Uterus (tissue), 4 donors: ENCODE data around the gene FMNL2. TPM values are rescaled to one million over a fixed set of nuclear protein-coding genes. Genes with fewer than 3 reads are reported as not detected.

ENCODE experiments used
- DNase-seq, 2 donors: peaks; one replicate each; pipeline ENCODE4 v3.0.0-alpha.2; 2019 to 2020
- H3K27ac ChIP-seq, 2 donors: fragments of 200-600 bp; sonication (generic); 1 replicate in 1 of 2; 2 replicates in 1 of 2; pipeline ENCODE4 v1.5.1; 2016 to 2018
- H3K27me3 ChIP-seq, 2 donors: fragments of 200-600 bp; sonication (generic); one replicate each; pipeline ENCODE4 v1.5.1; 2018 to 2019; ENCODE audit warnings: control low read depth in 1 of 2
- H3K36me3 ChIP-seq, 2 donors: fragments of 200-600 bp; sonication (generic); one replicate each; pipeline ENCODE4 v1.5.1; 2019; ENCODE audit warnings: control low read depth in 1 of 2
- H3K4me1 ChIP-seq, 2 donors: fragments of 200-600 bp; sonication (generic); one replicate each; pipeline ENCODE4 v1.5.1; 2018 to 2019; ENCODE audit warnings: control low read depth in 1 of 2
- H3K4me3 ChIP-seq, 2 donors: fragments of 200-600 bp; sonication (generic); 1 replicate in 1 of 2; 2 replicates in 1 of 2; pipeline ENCODE4 v1.5.1; 2018 to 2019; ENCODE audit warnings: mild to moderate bottlenecking in 1 of 2
- H3K9me3 ChIP-seq, 2 donors: fragments of 200-600 bp; sonication (generic); one replicate each; pipeline ENCODE4 v1.5.1; 2019; ENCODE audit warnings: control low read depth in 1 of 2
- CTCF ChIP-seq, 4 experiments: fragments of 200-600 bp in 2 of 4; fragments of 450-650 bp in 2 of 4; sonication (generic) in 2 of 4; IDR thresholded peaks; one replicate each; pipeline ENCODE4 v1.5.1; 2016 to 2019; ENCODE audit warnings: antibody characterized with exemption in 4 of 4, mild to moderate bottlenecking in 2 of 4, moderate library complexity in 1 of 4
- POLR2A ChIP-seq, 2 donors: fragments of 450-650 bp; IDR thresholded peaks; one replicate each; pipeline ENCODE4 v1.6.1; 2016; ENCODE audit warnings: antibody characterized with exemption in 2 of 2, mild to moderate bottlenecking in 1 of 2, moderate library complexity in 1 of 2
- intact Hi-C: fragments of 100-400 bp; cut with DNase I; formaldehyde crosslinking; loops from one replicate; pipeline ENCODE4 v1.15.1; 2023; ENCODE audit warnings: low total_unique reads
- total RNA-seq, 4 donors: library from RNA; depleted of rRNA in 3 of 4; stranded (reverse); fragments of >200 nt in 3 of 4; gene quantifications; one replicate each; pipeline versions ENCODE4 v1.1.0 to v1.2.4, GENCODE V29; 2014 to 2023
- donor health status: DM: yes; HTN: yes; CAD: no.

Gene FMNL2
- total RNA-seq, 4 donors from 2014 or later: 10.0 to 66.9 (median 33.4) TPM

- H3K4me1 ChIP-seq: no peaks in the 10 kb centered on the region
- DNase-seq: no peak
- TF ChIP-seq POLR2A (IDR thresholded peaks at IDR 0.05) (no peak), CTCF (IDR thresholded peaks at IDR 0.05) (no peak)
- no peak overlapping the region for H3K4me3 ChIP-seq
- H3K27me3 ChIP-seq: no peaks in the 10 kb centered on the region
- intact Hi-C loops: no loop called here
- no peaks in the 10 kb centered on the region for H3K9me3 ChIP-seq
- no peaks in the 10 kb centered on the region for H3K36me3 ChIP-seq
- no peak overlapping the region for H3K27ac ChIP-seq
Measured at GRCh38 chr2:152676461-152676860, 341.5 kb downstream of the FMNL2 start.

- H3K4me3 ChIP-seq: no peak overlapping the region
- intact Hi-C loops: no loop called here
- no peaks in the 10 kb centered on the region for H3K4me1 ChIP-seq
- TF ChIP-seq CTCF (IDR thresholded peaks at IDR 0.05) (no peak), POLR2A (IDR thresholded peaks at IDR 0.05) (no peak)
- no peak overlapping the region for H3K27ac ChIP-seq
- H3K27me3 ChIP-seq: no peaks in the 10 kb centered on the region
- no peaks in the 10 kb centered on the region for H3K9me3 ChIP-seq
- H3K36me3 ChIP-seq: no peaks in the 10 kb centered on the region
- DNase-seq: no peak
Measured at GRCh38 chr2:152678808-152679207, 343.8 kb downstream of the FMNL2 start.

GRCh38 chr2:152682663-152683062 lies 347.7 kb downstream of the FMNL2 start:
- no peak for DNase-seq
- Histone ChIP-seq H3K36me3 (no peaks in the 10 kb centered on the region), H3K27me3 (no peaks in the 10 kb centered on the region), H3K4me3 (no peak overlapping the region), H3K4me1 (no peaks in the 10 kb centered on the region), H3K9me3 (no peaks in the 10 kb centered on the region), H3K27ac (no peak overlapping the region)
- intact Hi-C loops: no loop called here
- no peak for TF ChIP-seq CTCF (IDR thresholded peaks at IDR 0.05)

GRCh38 chr2:152683400-152683799 lies 348.4 kb downstream of the FMNL2 start:
- Histone ChIP-seq H3K9me3 (no peaks in the 10 kb centered on the region), H3K4me3 (no peak overlapping the region), H3K4me1 (no peaks in the 10 kb centered on the region), H3K27me3 (no peaks in the 10 kb centered on the region), H3K27ac (no peak overlapping the region), H3K36me3 (no peaks in the 10 kb centered on the region)
- no peak for TF ChIP-seq CTCF (IDR thresholded peaks at IDR 0.05)
- TF ChIP-seq POLR2A (IDR thresholded peaks at IDR 0.05): no peak
- no peak for DNase-seq
- intact Hi-C loops: no loop called here

GRCh38 chr2:152686321-152686720 lies 351.3 kb downstream of the FMNL2 start:
- H3K9me3 ChIP-seq: no peaks in the 10 kb centered on the region
- H3K4me3 ChIP-seq: no peak overlapping the region
- no peaks in the 10 kb centered on the region for H3K4me1 ChIP-seq
- H3K36me3 ChIP-seq: no peaks in the 10 kb centered on the region
- TF ChIP-seq POLR2A (IDR thresholded peaks at IDR 0.05) (no peak), CTCF (IDR thresholded peaks at IDR 0.05) (no peak)
- intact Hi-C loops: no loop called here
- H3K27ac ChIP-seq: no peak overlapping the region
- H3K27me3 ChIP-seq: no peaks in the 10 kb centered on the region
- no peak for DNase-seq
